Measurements from ENCODE around the gene DPH3. TPM values are rescaled to one million over a fixed set of nuclear protein-coding genes. Genes with fewer than 3 reads are reported as not detected.

DPH3 gene
- total RNA-seq, 2 experiments from 2014 or later = 7.3 to 19.0 TPM

GRCh38 chr3:16222547-16222946 is 42.2 kb downstream of the DPH3 start:
- no peak overlapping the region for H3K27ac ChIP-seq (ENCODE audit: low read depth, low read length, poor library complexity, severe bottlenecking)
- H3K36me3 ChIP-seq (ENCODE audit: insufficient read depth, low read length) = no peaks in the 10 kb centered on the region
- no peaks in the 10 kb centered on the region for H3K79me2 ChIP-seq (ENCODE audit: insufficient read depth, low read depth, low read length)
- H3K9me3 ChIP-seq (ENCODE audit: low read length) = no peaks in the 10 kb centered on the region
- ChIA-PET CTCF (ENCODE audit: unreplicated experiment) (no interaction called here), POLR2A (no interaction called here)
- no TSS peak for BruUV-seq (replicated peaks)
- H2AFZ ChIP-seq (ENCODE audit: low read length) = no peak overlapping the region
- no peaks in the 10 kb centered on the region for H3K4me1 ChIP-seq (ENCODE audit: insufficient read depth, low read length, poor library complexity, severe bottlenecking)
- TF ChIP-seq EZH2phosphoT487 (IDR thresholded peaks at IDR 0.05; ENCODE audit: borderline replicate concordance, low read depth, low read length) (no peak), CTCF (conservative IDR thresholded peaks at IDR 0.05; ENCODE audit: low read length) (no peak)
- no peak overlapping the region for H3K4me3 ChIP-seq (ENCODE audit: low read depth, low read length, poor library complexity, severe bottlenecking)
- no peaks in the 10 kb centered on the region for H4K20me1 ChIP-seq (ENCODE audit: insufficient read depth, low read length)
- H3K9me2 ChIP-seq (ENCODE audit: insufficient read depth, low read length) = no peaks in the 10 kb centered on the region
- intact Hi-C loops (cut with micrococcal nuclease; ENCODE audit: unreplicated experiment) = no loop called here
- no peak for DNase-seq (ENCODE audit: low spot score)
- no peak overlapping the region for H3K4me2 ChIP-seq (ENCODE audit: low read length)

- Histone ChIP-seq H3K4me1 (ENCODE audit: insufficient read depth, low read length, poor library complexity, severe bottlenecking) (no peaks in the 10 kb centered on the region), H3K79me2 (ENCODE audit: insufficient read depth, low read depth, low read length) (no peaks in the 10 kb centered on the region), H3K27ac (ENCODE audit: low read depth, low read length, poor library complexity, severe bottlenecking) (no peak overlapping the region), H3K36me3 (ENCODE audit: insufficient read depth, low read length) (no peaks in the 10 kb centered on the region), H3K4me2 (ENCODE audit: low read length) (no peak overlapping the region), H3K9me2 (ENCODE audit: insufficient read depth, low read length) (no peaks in the 10 kb centered on the region), H3K4me3 (ENCODE audit: low read depth, low read length, poor library complexity, severe bottlenecking) (no peak overlapping the region), H3K9me3 (ENCODE audit: low read length) (no peaks in the 10 kb centered on the region), H2AFZ (ENCODE audit: low read length) (no peak overlapping the region), H4K20me1 (ENCODE audit: insufficient read depth, low read length) (no peaks in the 10 kb centered on the region)
- TF ChIP-seq CTCF (conservative IDR thresholded peaks at IDR 0.05; ENCODE audit: low read length) (no peak), EZH2phosphoT487 (IDR thresholded peaks at IDR 0.05; ENCODE audit: borderline replicate concordance, low read depth, low read length) (no peak)
- BruUV-seq (replicated peaks) = no TSS peak
- no peak for DNase-seq (ENCODE audit: low spot score)
- ChIA-PET POLR2A (interaction anchor here (0.6 kb wide), 1 partner anchor 217 kb away, joined by 5 read pairs; no protein-coding TSS in a partner anchor), CTCF (ENCODE audit: unreplicated experiment) (no interaction called here)
- intact Hi-C loops (cut with micrococcal nuclease; ENCODE audit: unreplicated experiment) = no loop called here
These were observed 42.8 kb downstream of the DPH3 start for GRCh38 chr3:16221990-16222389.

GRCh38 chr3:16219777-16220176 is 45.0 kb downstream of the DPH3 start:
- H3K4me3 ChIP-seq (ENCODE audit: low read depth, low read length, poor library complexity, severe bottlenecking) = no peak overlapping the region
- H3K36me3 ChIP-seq (ENCODE audit: insufficient read depth, low read length) = no peaks in the 10 kb centered on the region
- H3K79me2 ChIP-seq (ENCODE audit: insufficient read depth, low read depth, low read length) = no peaks in the 10 kb centered on the region
- POLR2A ChIA-PET = interaction anchor here (0.7 kb wide), 1 partner anchor 82 kb away, joined by 5 read pairs; no protein-coding TSS in a partner anchor
- no peak overlapping the region for H3K27ac ChIP-seq (ENCODE audit: low read depth, low read length, poor library complexity, severe bottlenecking)
- TF ChIP-seq EZH2phosphoT487 (IDR thresholded peaks at IDR 0.05; ENCODE audit: borderline replicate concordance, low read depth, low read length) (no peak), CTCF (conservative IDR thresholded peaks at IDR 0.05; ENCODE audit: low read length) (no peak)
- no peak overlapping the region for H2AFZ ChIP-seq (ENCODE audit: low read length)
- no peaks in the 10 kb centered on the region for H3K9me3 ChIP-seq (ENCODE audit: low read length)
- CTCF ChIA-PET (ENCODE audit: unreplicated experiment) = no interaction called here
- no peaks in the 10 kb centered on the region for H4K20me1 ChIP-seq (ENCODE audit: insufficient read depth, low read length)
- no peaks in the 10 kb centered on the region for H3K4me1 ChIP-seq (ENCODE audit: insufficient read depth, low read length, poor library complexity, severe bottlenecking)
- H3K4me2 ChIP-seq (ENCODE audit: low read length) = no peak overlapping the region
- intact Hi-C loops (cut with micrococcal nuclease; ENCODE audit: unreplicated experiment) = no loop called here
- no peak for DNase-seq (ENCODE audit: low spot score)
- BruUV-seq (replicated peaks) = no TSS peak
- no peaks in the 10 kb centered on the region for H3K9me2 ChIP-seq (ENCODE audit: insufficient read depth, low read length)

All from OCI-LY7 (cell line).